Mesendoderm (in vitro differentiated cells): Measurements from ENCODE around the gene TIMM10. TPM values are rescaled to one million over a fixed set of nuclear protein-coding genes. Genes with fewer than 3 reads are reported as not detected.

ENCODE experiments used
- DNase-seq: peaks from one replicate; pipeline ENCODE4 v3.0.0; 2013
- H2AK5ac ChIP-seq: 2 replicates; pipeline ENCODE4 v1.6.1; 2013; ENCODE audit warnings: low read length, inconsistent platforms
- H2BK120ac ChIP-seq: 2 replicates; pipeline ENCODE4 v1.6.1; 2013; ENCODE audit warnings: low read depth, mild to moderate bottlenecking, low read length, moderate library complexity, mixed read lengths
- H2BK15ac ChIP-seq: replicated peaks from 2 replicates; pipeline ENCODE4 v1.6.1; 2013; ENCODE audit warnings: low read depth, mild to moderate bottlenecking, moderate library complexity
- H2BK5ac ChIP-seq: 2 replicates; pipeline ENCODE4 v1.6.1; 2013; ENCODE audit warnings: low read length, inconsistent platforms
- H3K18ac ChIP-seq: 2 replicates; pipeline ENCODE4 v1.6.1; 2013; ENCODE audit warnings: mild to moderate bottlenecking, low read length, mixed read lengths
- H3K23ac ChIP-seq: one replicate; pipeline ENCODE4 v1.6.1; 2013; ENCODE audit warnings: low read length
- H3K27ac ChIP-seq: 2 replicates; pipeline ENCODE4 v1.5.1; 2013; ENCODE audit warnings: low read depth, mild to moderate bottlenecking, inconsistent platforms, low read length, moderate library complexity
- H3K27me3 ChIP-seq: 2 replicates; pipeline ENCODE4 v1.6.1; 2013; ENCODE audit warnings: low read length, control low read depth, mild to moderate bottlenecking, inconsistent platforms; ENCODE audit not compliant: insufficient read depth, poor library complexity
- H3K36me3 ChIP-seq: 2 replicates; pipeline ENCODE4 v1.6.1; 2013; ENCODE audit warnings: low read length, inconsistent platforms; ENCODE audit not compliant: control insufficient read depth, insufficient read depth
- H3K4ac ChIP-seq: one replicate; pipeline ENCODE4 v1.6.1; 2013; ENCODE audit warnings: low read depth, mild to moderate bottlenecking, low read length, moderate library complexity
- H3K4me1 ChIP-seq: 2 replicates; pipeline ENCODE4 v1.6.1; 2013; ENCODE audit warnings: low read depth, low read length, inconsistent platforms; ENCODE audit not compliant: control insufficient read depth
- H3K4me2 ChIP-seq: 2 replicates; pipeline ENCODE4 v1.6.1; 2013; ENCODE audit warnings: low read length
- H3K4me3 ChIP-seq: 2 replicates; pipeline ENCODE4 v1.5.1; 2013; ENCODE audit warnings: mild to moderate bottlenecking, low read length
- H3K56ac ChIP-seq: one replicate; pipeline ENCODE4 v1.6.1; 2013; ENCODE audit warnings: low read length
- H3K79me1 ChIP-seq: 2 replicates; pipeline ENCODE4 v1.6.1; 2013; ENCODE audit warnings: low read length, inconsistent platforms
- H3K79me2 ChIP-seq: 2 replicates; pipeline ENCODE4 v1.6.1; 2013; ENCODE audit warnings: mild to moderate bottlenecking, low read length; ENCODE audit not compliant: control insufficient read depth, insufficient read depth
- H3K9ac ChIP-seq: 2 replicates; pipeline ENCODE4 v1.6.1; 2013; ENCODE audit warnings: low read length, inconsistent platforms
- H4K5ac ChIP-seq: one replicate; pipeline ENCODE4 v1.6.1; 2013; ENCODE audit warnings: low read length
- H4K8ac ChIP-seq: one replicate; pipeline ENCODE4 v1.6.1; 2013; ENCODE audit warnings: low read depth, mild to moderate bottlenecking, control low read depth, low read length, moderate library complexity
- WGBS: extraction: QIAGEN DNeasy Blood & Tissue Kit; methylation state at CpG from one replicate; pipeline ENCODE4 v1.1.7; 2013; ENCODE audit warnings: low lambda C conversion rate, missing lambda C conversion rate; ENCODE audit not compliant: insufficient coverage; ENCODE audit errors: extremely low coverage; 5-methylcytosine and 5-hydroxymethylcytosine counted together
- small RNA-seq: library from polyadenylated mRNA; stranded (forward); fragments of <200 nt; extraction: miRNeasy Mini kit (QIAGEN cat#:217004); gene quantifications from one replicate; pipeline ENCODE3, GENCODE V24; 2013; ENCODE audit not compliant: insufficient read depth

The TIMM10 gene

GRCh38 chr11:57479911-57480310 is 50.6 kb downstream of the TIMM10 start:
- no CpG with 5 or more reads among the region's 4 CpGs for WGBS
- Histone ChIP-seq H3K4ac (no peak overlapping the region), H3K4me2 (no peak overlapping the region), H3K36me3 (no peaks in the 10 kb centered on the region), H2BK15ac (no peak overlapping the region), H3K18ac (no peak overlapping the region), H3K56ac (no peak overlapping the region), H3K27ac (no peak overlapping the region), H2AK5ac (no peak overlapping the region), H3K27me3 (peaks cover 20% of the 10 kb centered on the region), H2BK5ac (no peak overlapping the region), H3K9ac (no peak overlapping the region), H3K4me3 (no peak overlapping the region), H3K79me2 (no peaks in the 10 kb centered on the region), H3K79me1 (no peaks in the 10 kb centered on the region), H3K4me1 (peaks cover 4% of the 10 kb centered on the region), H3K23ac (no peak overlapping the region), H2BK120ac (no peak overlapping the region), H4K5ac (no peak overlapping the region), H4K8ac (no peak overlapping the region)
- no peak for DNase-seq

- Histone ChIP-seq H3K27ac (no peak overlapping the region), H3K4me3 (no peak overlapping the region)
Measured at GRCh38 chr11:57479021-57479663, 51.4 kb downstream of the TIMM10 start.

More at GRCh38 chr11:57479021-57479663, 51.4 kb downstream of the TIMM10 start:
- Histone ChIP-seq H3K23ac (no peak overlapping the region), H3K36me3 (no peaks in the 10 kb centered on the region), H3K79me1 (no peaks in the 10 kb centered on the region), H4K8ac (no peak overlapping the region), H3K79me2 (no peaks in the 10 kb centered on the region), H4K5ac (no peak overlapping the region), H3K4ac (no peak overlapping the region), H3K4me1 (peaks cover 7% of the 10 kb centered on the region), H3K27me3 (peaks cover 20% of the 10 kb centered on the region), H3K56ac (no peak overlapping the region), H3K4me2 (no peak overlapping the region), H2BK5ac (no peak overlapping the region), H2BK120ac (no peak overlapping the region), H2AK5ac (no peak overlapping the region), H3K9ac (no peak overlapping the region), H2BK15ac (no peak overlapping the region), H3K18ac (no peak overlapping the region)
- no CpG with 5 or more reads among the region's 11 CpGs for WGBS
- DNase-seq, result no peak

Small RNAs within 50 kb of the gene (small RNA-seq; reads per million reads assigned to genes)
- gene RN7SL605P, result not detected
